Measurements from ENCODE around the gene PSTK. TPM values are rescaled to one million over a fixed set of nuclear protein-coding genes. Genes with fewer than 3 reads are reported as not detected.

PSTK gene
- total RNA-seq, 1 experiment from 2014 or later: 11.8 TPM

- Histone ChIP-seq H3K4me3 (no peak overlapping the region), H3K27me3 (no peaks in the 10 kb centered on the region), H3K36me3 (no peaks in the 10 kb centered on the region), H3K9me3 (no peaks in the 10 kb centered on the region)
- DNase-seq: no peak
Measured at GRCh38 chr10:123034332-123034731, 54.1 kb downstream of the PSTK start.

DNA sequence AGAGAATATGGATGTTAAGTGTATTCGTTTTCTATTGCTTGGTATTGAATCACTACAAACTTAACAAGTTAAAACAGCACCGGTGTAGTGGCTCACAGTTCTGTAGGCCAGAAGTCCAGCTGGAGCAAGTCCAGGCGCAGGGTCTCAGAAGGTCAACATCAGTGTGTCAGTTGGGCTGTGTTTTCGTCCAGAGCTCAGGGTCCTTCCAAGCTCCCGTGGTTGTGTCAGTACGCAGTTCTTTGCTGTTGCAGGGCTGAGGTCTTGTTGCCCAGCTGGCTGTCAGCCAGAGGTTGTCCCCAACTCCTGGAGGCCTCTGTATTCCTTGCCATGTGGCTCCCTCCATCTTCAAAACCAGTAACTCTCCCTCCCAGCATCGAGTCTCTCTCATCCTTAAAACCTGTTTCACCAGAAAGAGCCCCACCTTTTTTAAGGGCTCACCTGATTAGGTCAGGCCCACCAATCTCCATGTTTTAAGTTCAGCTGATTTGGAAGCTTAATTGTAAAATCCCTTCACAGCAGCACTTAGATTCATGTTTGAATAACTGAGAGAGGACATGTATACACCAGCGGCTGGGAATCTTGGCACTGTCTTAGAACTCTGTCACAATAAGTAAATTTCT, 55.4 kb downstream of the PSTK start:
- Histone ChIP-seq H3K27me3 (no peaks in the 10 kb centered on the region), H3K4me3 (no peak overlapping the region), H3K9me3 (no peaks in the 10 kb centered on the region), H3K36me3 (no peaks in the 10 kb centered on the region)
- DNase-seq: no peak

GRCh38 chr10:123038782-123039631, 58.8 kb downstream of the PSTK start:
- H3K36me3 ChIP-seq: no peaks in the 10 kb centered on the region
- no peaks in the 10 kb centered on the region for H3K9me3 ChIP-seq
- no peaks in the 10 kb centered on the region for H3K27me3 ChIP-seq
- H3K4me3 ChIP-seq: no peak overlapping the region
- DNase-seq: no peak

DNA sequence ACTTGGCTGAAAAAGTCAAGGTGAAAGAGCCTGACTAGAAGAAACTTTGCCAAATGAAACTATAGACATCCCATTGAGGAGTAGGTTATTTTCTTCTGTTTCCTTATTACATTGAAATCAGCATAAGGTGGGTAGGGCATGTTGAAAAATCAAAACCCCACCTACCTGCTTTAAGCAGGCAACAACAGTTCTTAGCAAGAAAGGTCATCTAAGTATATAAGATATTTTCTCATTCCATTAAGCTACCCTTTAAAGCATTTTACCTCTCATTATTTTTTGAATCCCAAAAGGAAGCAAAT, 59.4 kb downstream of the PSTK start:
- DNase-seq: no peak
- Histone ChIP-seq H3K27me3 (no peaks in the 10 kb centered on the region), H3K36me3 (no peaks in the 10 kb centered on the region), H3K9me3 (no peaks in the 10 kb centered on the region), H3K4me3 (no peak overlapping the region)

Other genes starting within 250 kb of the PSTK start
- 0.13 TPM in 1 of 2 replicates, not detected in the other for gene CUZD1, start 134.5 kb upstream of the PSTK start, total RNA-seq (2014; rRNA removed; shearing (Covaris generic); ENCODE audit: low replicate concordance)
- gene FAM24B, start 100.8 kb upstream of the PSTK start, total RNA-seq (2014; rRNA removed; shearing (Covaris generic); ENCODE audit: low replicate concordance): 0.72 TPM in 1 of 2 replicates, not detected in the other
- gene FAM24A, start 69.8 kb upstream of the PSTK start, total RNA-seq (2014; rRNA removed; shearing (Covaris generic); ENCODE audit: low replicate concordance): not detected in 2 replicates
- gene C10orf88, start 26.2 kb upstream of the PSTK start, total RNA-seq (2014; rRNA removed; shearing (Covaris generic); ENCODE audit: low replicate concordance): 3.5 and 8.4 TPM in 2 replicates
- 0.53 and 3.7 TPM in 2 replicates for gene IKZF5, start 28.4 kb downstream of the PSTK start, total RNA-seq (2014; rRNA removed; shearing (Covaris generic); ENCODE audit: low replicate concordance)
- 3.0 and 5.7 TPM in 2 replicates for gene ACADSB, start 28.6 kb downstream of the PSTK start, total RNA-seq (2014; rRNA removed; shearing (Covaris generic); ENCODE audit: low replicate concordance)
- gene HMX3, start 155.6 kb downstream of the PSTK start, total RNA-seq (2014; rRNA removed; shearing (Covaris generic); ENCODE audit: low replicate concordance): 5.0 and 8.6 TPM in 2 replicates
- 0.07 and 6.0 TPM in 2 replicates for gene HMX2, start 167.7 kb downstream of the PSTK start, total RNA-seq (2014; rRNA removed; shearing (Covaris generic); ENCODE audit: low replicate concordance)
- gene BUB3, start 174.0 kb downstream of the PSTK start, total RNA-seq (2014; rRNA removed; shearing (Covaris generic); ENCODE audit: low replicate concordance): 164 and 222 TPM in 2 replicates